ENCODE data around the gene TEX48.

The TEX48 gene

DNA sequence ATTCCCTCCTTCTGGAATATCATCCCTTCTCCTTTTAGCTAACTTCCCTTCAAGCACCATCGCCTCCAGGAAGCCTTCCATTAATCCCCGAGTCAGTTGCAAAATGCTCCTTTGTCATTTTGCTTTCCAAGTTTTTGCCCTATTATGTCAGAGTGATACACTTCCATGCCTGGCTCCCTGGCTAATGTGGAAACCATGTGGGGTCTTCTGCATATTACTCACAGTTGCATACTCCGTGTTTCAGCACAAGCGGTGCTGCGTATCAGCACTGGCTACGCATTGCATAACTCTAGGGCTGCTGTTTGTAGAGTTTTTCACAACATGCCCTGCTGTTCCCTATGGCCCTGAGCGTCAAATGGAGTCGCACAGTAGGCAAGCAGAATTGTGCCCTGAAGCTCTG is 26.3 kb downstream of the TEX48 start:
- no peak for DNase-seq (ENCODE audit: low read depth)
- TF ChIP-seq, protein P1, sequence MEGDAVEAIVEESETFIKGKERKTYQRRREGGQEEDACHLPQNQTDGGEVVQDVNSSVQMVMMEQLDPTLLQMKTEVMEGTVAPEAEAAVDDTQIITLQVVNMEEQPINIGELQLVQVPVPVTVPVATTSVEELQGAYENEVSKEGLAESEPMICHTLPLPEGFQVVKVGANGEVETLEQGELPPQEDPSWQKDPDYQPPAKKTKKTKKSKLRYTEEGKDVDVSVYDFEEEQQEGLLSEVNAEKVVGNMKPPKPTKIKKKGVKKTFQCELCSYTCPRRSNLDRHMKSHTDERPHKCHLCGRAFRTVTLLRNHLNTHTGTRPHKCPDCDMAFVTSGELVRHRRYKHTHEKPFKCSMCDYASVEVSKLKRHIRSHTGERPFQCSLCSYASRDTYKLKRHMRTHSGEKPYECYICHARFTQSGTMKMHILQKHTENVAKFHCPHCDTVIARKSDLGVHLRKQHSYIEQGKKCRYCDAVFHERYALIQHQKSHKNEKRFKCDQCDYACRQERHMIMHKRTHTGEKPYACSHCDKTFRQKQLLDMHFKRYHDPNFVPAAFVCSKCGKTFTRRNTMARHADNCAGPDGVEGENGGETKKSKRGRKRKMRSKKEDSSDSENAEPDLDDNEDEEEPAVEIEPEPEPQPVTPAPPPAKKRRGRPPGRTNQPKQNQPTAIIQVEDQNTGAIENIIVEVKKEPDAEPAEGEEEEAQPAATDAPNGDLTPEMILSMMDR (conservative IDR thresholded peaks at IDR 0.05; ENCODE audit: low read depth, low read length), result no peak
- no peak overlapping the region for H3K4me3 ChIP-seq (ENCODE audit: low read length)

DNA sequence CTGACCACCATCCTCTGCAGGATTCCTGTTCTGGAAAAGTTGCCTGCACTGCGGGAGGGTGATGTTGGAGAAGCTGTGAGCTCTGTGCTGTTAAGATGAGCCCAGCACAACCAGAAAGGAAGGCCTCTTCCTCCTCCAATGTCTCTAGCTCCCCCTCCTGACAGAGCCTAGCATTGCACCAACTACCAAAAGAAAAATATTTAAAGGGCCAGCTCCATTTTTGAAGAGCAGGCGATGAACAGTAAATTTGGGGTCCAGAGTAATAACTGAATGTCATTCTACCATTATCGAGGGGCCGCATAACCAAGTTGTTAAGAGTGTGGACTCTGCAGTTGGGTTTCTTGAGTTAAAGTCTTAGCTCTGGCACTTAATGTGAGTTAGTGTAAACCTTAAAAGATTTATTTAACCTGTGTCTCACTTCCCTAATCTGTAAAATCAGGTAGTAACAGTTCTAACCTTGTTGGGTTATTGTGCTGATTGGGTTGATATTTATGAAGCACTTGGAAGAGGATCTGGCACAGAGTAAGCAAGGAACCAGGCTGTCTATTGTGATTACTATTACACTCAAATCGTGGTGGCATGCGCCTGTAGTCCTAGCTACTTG is 28.3 kb downstream of the TEX48 start:
- no peak overlapping the region for H3K4me3 ChIP-seq (ENCODE audit: low read length)
- TF ChIP-seq, protein P1 (conservative IDR thresholded peaks at IDR 0.05; ENCODE audit: low read depth, low read length), result peak; percentile 97
- no peak for DNase-seq (ENCODE audit: low read depth)

GRCh38 chr9:114652776-114653555 is 29.0 kb downstream of the TEX48 start:
- no peak overlapping the region for H3K4me3 ChIP-seq (ENCODE audit: low read length)
- TF ChIP-seq, protein P1 (conservative IDR thresholded peaks at IDR 0.05; ENCODE audit: low read depth, low read length), result no peak
- DNase-seq (ENCODE audit: low read depth), result no peak

DNA sequence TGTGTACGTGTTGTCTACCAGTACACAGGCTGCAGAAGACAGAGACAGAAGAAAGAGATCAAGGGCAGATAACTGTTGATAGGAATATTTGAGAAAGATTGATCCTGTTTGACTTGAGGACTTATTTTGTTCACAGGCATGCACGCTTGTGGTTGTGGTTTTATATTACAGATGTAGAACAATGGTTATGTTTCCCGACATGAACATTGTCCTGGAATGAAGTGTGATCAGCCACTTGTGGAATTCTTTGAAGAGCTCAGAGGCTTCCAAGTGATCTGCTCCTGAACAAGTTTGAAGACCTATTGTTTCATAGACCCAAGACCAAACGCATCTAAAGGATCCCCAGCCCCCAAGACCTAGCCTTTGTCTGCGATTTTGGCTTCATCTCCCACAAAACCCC is 38.1 kb downstream of the TEX48 start:
- TF ChIP-seq, protein P1 (conservative IDR thresholded peaks at IDR 0.05; ENCODE audit: low read depth, low read length), result no peak
- no peak overlapping the region for H3K4me3 ChIP-seq (ENCODE audit: low read length)
- DNase-seq (ENCODE audit: low read depth), result no peak

- TF ChIP-seq, protein P1 (conservative IDR thresholded peaks at IDR 0.05; ENCODE audit: low read depth, low read length), result no peak
- no peak for DNase-seq (ENCODE audit: low read depth)
These were observed 39.0 kb downstream of the TEX48 start for GRCh38 chr9:114643001-114643400.

DNA sequence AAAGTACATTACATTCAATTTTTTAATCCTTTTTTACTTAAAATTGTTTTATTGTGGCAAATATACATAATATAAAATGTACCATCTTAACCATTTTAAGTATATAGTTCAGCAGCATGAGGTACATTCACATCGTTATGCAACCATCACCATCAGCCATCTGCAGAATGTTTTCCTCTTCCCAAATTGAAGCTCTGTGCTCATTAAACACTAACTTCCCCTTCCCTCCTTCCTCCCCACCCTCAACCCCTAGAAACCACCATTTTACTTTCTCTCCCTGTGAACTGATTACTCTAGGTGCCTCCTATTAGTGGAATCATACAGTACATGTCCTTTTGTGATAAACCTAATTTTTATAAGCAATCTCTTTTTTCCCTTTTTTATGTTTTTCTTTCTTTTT is 40.0 kb downstream of the TEX48 start:
- no peak for DNase-seq (ENCODE audit: low read depth)
- H3K4me3 ChIP-seq (ENCODE audit: low read length), result no peak overlapping the region
- TF ChIP-seq, protein P1 (conservative IDR thresholded peaks at IDR 0.05; ENCODE audit: low read depth, low read length), result no peak

More at GRCh38 chr9:114643001-114643400, 39.0 kb downstream of the TEX48 start:
- H3K4me3 ChIP-seq (ENCODE audit: low read length), result no peak overlapping the region

DNA sequence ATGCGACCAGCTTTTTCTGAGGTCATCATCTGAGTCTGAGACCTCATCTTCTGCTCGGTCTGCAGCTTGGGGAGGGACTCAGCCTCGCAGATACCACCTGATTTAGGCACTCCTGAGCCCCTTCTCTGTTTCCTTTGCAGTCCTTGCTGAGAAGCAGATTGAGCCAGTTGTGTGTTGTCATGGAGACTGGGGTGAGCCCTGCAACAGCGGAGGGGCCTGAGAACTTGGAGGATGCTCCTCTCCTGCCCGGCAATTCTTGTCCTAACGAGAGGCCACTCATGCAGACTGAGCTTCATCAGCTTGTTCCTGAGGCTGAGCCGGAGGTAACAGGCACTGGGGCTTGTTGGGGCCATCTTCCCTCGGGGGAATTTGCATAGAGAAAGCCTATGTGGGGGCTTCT is 43.6 kb downstream of the TEX48 start:
- no peak overlapping the region for H3K4me3 ChIP-seq (ENCODE audit: low read length)
- no peak for DNase-seq (ENCODE audit: low read depth)
- TF ChIP-seq, protein P1 (conservative IDR thresholded peaks at IDR 0.05; ENCODE audit: low read depth, low read length), result no peak
